Naive thymus-derived CD4-positive, alpha-beta T cell (primary cell): ENCODE measurements around the gene CCDC9B. TPM values are rescaled to one million over a fixed set of nuclear protein-coding genes. Genes with fewer than 3 reads are reported as not detected.

Experiments
- ATAC-seq: fragments of 150-1000 bp; cut with Tn5 transposase; 2 replicates; pipeline ENCODE4 v1.10.0; 2021; ENCODE audit warnings: mild to moderate bottlenecking, moderate library complexity
- CTCF ChIA-PET: fragments of 350-600 bp; sonication (Branson Sonifier 250); formaldehyde crosslinking; loops from one replicate; lab custom pipeline; 2021; ENCODE audit warnings: antibody characterized with exemption; lab: Charles Lee
- POLR2A ChIA-PET: fragments of 350-600 bp; sonication (Branson Sonifier 250); formaldehyde crosslinking; loops from one replicate; lab custom pipeline; 2021; ENCODE audit warnings: antibody characterized with exemption, inconsistent platforms; lab: Charles Lee
- DNase-seq, 9 donors: peaks; one replicate each; pipeline versions ENCODE4 v3.0.0 to v3.0.0-alpha.2; 2020 to 2022; ENCODE audit warnings: mixed read lengths in 1 of 9
- H3K27ac ChIP-seq: one replicate; pipeline ENCODE4 v1.7.0; 2013; ENCODE audit warnings: mild to moderate bottlenecking, low read depth, low read length, moderate library complexity
- H3K27me3 ChIP-seq, 2 donors: one replicate each; pipeline ENCODE4 v1.7.0; 2013; ENCODE audit warnings: low read length in 2 of 2, mild to moderate bottlenecking in 2 of 2, moderate library complexity in 2 of 2; ENCODE audit not compliant: control insufficient read depth in 2 of 2, insufficient read depth in 2 of 2
- H3K36me3 ChIP-seq, 3 experiments: 1 replicate in 2 of 3; 2 replicates in 1 of 3; pipeline ENCODE4 v1.7.0; 2013; ENCODE audit warnings: low read length in 3 of 3, mild to moderate bottlenecking in 3 of 3, moderate library complexity in 1 of 3; ENCODE audit not compliant: insufficient read depth in 3 of 3, control insufficient read depth in 2 of 3
- H3K4me1 ChIP-seq, 2 donors: one replicate each; pipeline ENCODE4 v1.7.0; 2013; ENCODE audit warnings: low read length in 2 of 2, mild to moderate bottlenecking in 2 of 2, moderate library complexity in 1 of 2; ENCODE audit not compliant: control insufficient read depth in 2 of 2, insufficient read depth in 2 of 2
- H3K4me3 ChIP-seq: 2 replicates; pipeline ENCODE4 v1.7.0; 2013; ENCODE audit warnings: mild to moderate bottlenecking, low read length
- H3K9me3 ChIP-seq, 3 experiments: 1 replicate in 2 of 3; 2 replicates in 1 of 3; pipeline ENCODE4 v1.7.0; 2013; ENCODE audit warnings: low read length in 3 of 3; ENCODE audit not compliant: control insufficient read depth in 2 of 3
- H3K27ac Mint-ChIP-seq, 9 donors: one replicate each; pipeline ENCODE4 v1.8.0; 2020 to 2022; ENCODE audit warnings: mixed read lengths in 9 of 9, mild to moderate bottlenecking in 8 of 9, moderate library complexity in 5 of 9, inconsistent platforms in 2 of 9
- H3K27me3 Mint-ChIP-seq, 5 donors: one replicate each; pipeline ENCODE4 v1.8.0; 2021 to 2022; ENCODE audit warnings: mixed read lengths in 5 of 5, mild to moderate bottlenecking in 1 of 5
- H3K36me3 Mint-ChIP-seq, 5 donors: one replicate each; pipeline ENCODE4 v1.8.0; 2020 to 2022; ENCODE audit warnings: mixed read lengths in 5 of 5, mild to moderate bottlenecking in 3 of 5, inconsistent platforms in 1 of 5
- H3K4me1 Mint-ChIP-seq, 7 donors: one replicate each; pipeline ENCODE4 v1.8.0; 2020 to 2022; ENCODE audit warnings: mixed read lengths in 7 of 7, mild to moderate bottlenecking in 3 of 7, inconsistent platforms in 1 of 7
- H3K4me3 Mint-ChIP-seq, 10 donors: one replicate each; pipeline ENCODE4 v1.8.0; 2020 to 2022; ENCODE audit warnings: mild to moderate bottlenecking in 10 of 10, mixed read lengths in 10 of 10, moderate library complexity in 6 of 10, inconsistent platforms in 2 of 10
- H3K9me3 Mint-ChIP-seq, 11 donors: one replicate each; pipeline ENCODE4 v1.8.0; 2020 to 2022; ENCODE audit warnings: mixed read lengths in 11 of 11, mild to moderate bottlenecking in 4 of 11, inconsistent platforms in 1 of 11, moderate library complexity in 1 of 11
- intact Hi-C, 2 donors: fragments of 100-400 bp; cut with micrococcal nuclease; formaldehyde crosslinking; loops; one replicate each; pipeline ENCODE4 v1.15.1; 2023
- polyA plus RNA-seq, 2 donors: library from polyadenylated mRNA; unstranded; fragments of 300-500 nt; fragmentation: Illumina TruSeq; gene quantifications; one replicate each; pipeline ENCODE4 v1.2.3, GENCODE V29; 2021
- total RNA-seq, 6 experiments: library from RNA in 5 of 6; stranded (reverse) in 5 of 6; gene quantifications; 1 replicate in 5 of 6; 2 replicates in 1 of 6; pipeline ENCODE4 v1.2.3 and lab custom pipeline; 2021 to 2026

Gene CCDC9B
- total and polyA plus RNA-seq, 7 experiments from 2014 or later, result 0.07 to 2.7 (median 1.4) TPM

DNA sequence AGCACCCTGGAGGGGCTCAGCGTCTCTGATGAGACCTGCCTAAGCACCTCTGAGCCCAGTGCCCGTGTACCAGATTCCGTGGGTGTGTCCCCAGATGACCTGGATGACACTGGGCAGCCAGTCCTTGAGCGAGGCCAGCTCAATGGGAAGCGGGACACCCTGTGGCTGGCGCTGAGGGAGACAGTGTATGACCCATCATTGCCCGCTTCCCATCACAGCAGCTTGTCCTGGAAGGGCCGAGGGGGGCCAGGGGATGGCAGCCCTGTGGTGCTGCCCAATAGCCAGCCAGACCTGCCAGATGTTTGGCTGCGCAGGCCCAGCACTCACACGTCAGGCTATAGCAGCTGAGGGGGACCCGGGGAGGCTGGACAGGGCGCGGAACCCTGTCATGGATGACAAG, 29.2 kb upstream of the CCDC9B start:
- Mint-ChIP-seq H3K4me1 (peaks cover 14 to 28% (median 25%) of the 10 kb centered on the region in 7 donors), H3K27ac (no peak overlapping the region), H3K9me3 (no peaks in the 10 kb centered on the region), H3K36me3 (no peaks in the 10 kb centered on the region), H3K27me3 (peaks cover 0 to 16% (median 0%) of the 10 kb centered on the region in 5 donors), H3K4me3 (no peak overlapping the region)
- Histone ChIP-seq H3K36me3 (no peaks in the 10 kb centered on the region), H3K4me1 (peaks cover 19 to 24% of the 10 kb centered on the region in 2 donors), H3K4me3 (no peak overlapping the region), H3K27me3 (no peaks in the 10 kb centered on the region), H3K9me3 (no peaks in the 10 kb centered on the region), H3K27ac (no peak overlapping the region)
- POLR2A ChIA-PET, result interaction anchor here (2.2 kb wide), 1 partner anchor 13 kb away, joined by 8 read pairs; the partner anchor contains the start of gene KNSTRN
- no peak for DNase-seq
- CTCF ChIA-PET, result interaction anchor here (1.1 to 3.8 kb wide), 5 partner anchors 9 to 60 kb away, joined by 4 to 17 read pairs (median 5); partner anchors contain the start of gene KNSTRN
- no peak for ATAC-seq
- intact Hi-C loops, result loop anchor here in 1 of 2 donors (2.0 kb wide), 2 partner anchors 35 to 61 kb away; partner anchors contain the start of gene IVD

DNA sequence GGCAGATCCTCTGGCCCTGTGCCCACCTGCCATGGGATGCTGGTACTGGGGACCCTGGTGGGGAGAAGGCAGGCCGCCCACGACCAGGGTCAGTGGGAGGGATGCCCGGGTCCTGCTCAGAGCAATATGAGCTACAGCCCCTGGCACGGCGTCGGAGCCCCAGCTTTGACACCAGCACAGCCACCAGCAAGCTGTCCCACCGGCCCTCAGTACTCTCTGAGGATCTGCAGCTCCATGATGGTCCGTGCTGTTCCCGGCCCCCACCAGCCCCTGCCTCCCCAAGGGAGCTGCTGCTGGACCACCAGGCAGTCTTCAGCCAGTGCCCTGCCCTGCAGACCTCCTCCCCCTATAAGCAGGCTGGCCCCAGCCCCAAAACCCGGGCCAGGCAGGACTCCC, 28.7 kb upstream of the CCDC9B start:
- CTCF ChIA-PET, result interaction anchor here (0.5 to 3.8 kb wide), 7 partner anchors 9 to 59 kb away, joined by 3 to 17 read pairs (median 5); partner anchors contain the start of gene KNSTRN
- no peaks in the 10 kb centered on the region for H3K36me3 ChIP-seq
- no peaks in the 10 kb centered on the region for H3K9me3 Mint-ChIP-seq
- no peaks in the 10 kb centered on the region for H3K36me3 Mint-ChIP-seq
- H3K4me3 Mint-ChIP-seq, result peak overlapping the region in 4 of 10 donors; percentile 26 to 42 (median 34)
- intact Hi-C loops, result loop anchor here in 1 of 2 donors (2.0 kb wide), 2 partner anchors 35 to 61 kb away; partner anchors contain the start of gene IVD
- H3K4me1 Mint-ChIP-seq, result peaks cover 14 to 28% (median 25%) of the 10 kb centered on the region in 7 donors
- H3K27me3 ChIP-seq, result no peaks in the 10 kb centered on the region
- no peak overlapping the region for H3K4me3 ChIP-seq
- H3K27ac Mint-ChIP-seq, result peak overlapping the region in 5 of 9 donors; percentile 36 to 85 (median 52)
- DNase-seq (no peak), ATAC-seq (no peak)
- peaks cover 0 to 16% (median 0%) of the 10 kb centered on the region in 5 donors for H3K27me3 Mint-ChIP-seq
- H3K4me1 ChIP-seq, result peaks cover 19 to 24% of the 10 kb centered on the region in 2 donors
- POLR2A ChIA-PET, result interaction anchor here (0.9 to 2.2 kb wide), 3 partner anchors 10 to 36 kb away, joined by 3 to 8 read pairs (median 3); partner anchors contain the start of genes IVD and KNSTRN
- H3K27ac ChIP-seq, result no peak overlapping the region
- H3K9me3 ChIP-seq, result no peaks in the 10 kb centered on the region

DNA sequence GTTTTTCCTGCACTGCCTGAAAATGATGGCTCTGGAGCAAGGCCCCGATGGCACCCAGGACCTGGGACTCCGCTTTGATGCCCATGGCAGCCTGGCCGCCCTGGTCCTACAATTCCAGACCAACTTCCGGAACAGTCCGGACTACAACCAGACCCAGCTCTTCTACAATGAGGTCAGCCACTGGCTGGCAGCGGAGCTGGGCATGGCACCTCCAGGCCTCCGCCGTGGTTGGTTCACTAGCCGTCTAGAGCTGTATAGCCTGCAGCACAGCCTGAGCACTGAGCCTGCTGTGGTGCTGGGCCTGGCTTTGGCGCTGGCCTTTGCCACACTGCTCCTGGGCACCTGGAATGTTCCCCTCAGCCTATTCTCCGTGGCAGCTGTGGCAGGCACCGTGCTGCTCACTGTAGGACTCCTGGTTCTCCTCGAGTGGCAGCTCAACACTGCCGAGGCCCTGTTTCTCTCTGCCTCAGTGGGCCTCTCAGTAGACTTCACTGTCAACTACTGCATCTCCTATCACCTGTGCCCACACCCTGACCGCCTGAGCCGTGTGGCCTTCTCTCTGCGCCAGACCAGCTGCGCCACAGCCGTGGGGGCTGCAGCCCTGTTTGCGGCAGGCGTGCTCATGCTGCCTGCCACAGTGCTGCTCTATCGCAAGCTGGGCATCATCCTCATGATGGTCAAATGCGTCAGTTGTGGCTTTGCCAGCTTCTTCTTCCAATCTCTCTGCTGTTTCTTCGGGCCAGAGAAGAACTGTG, 28.2 kb upstream of the CCDC9B start:
- peak overlapping the region; percentile 25 to 68 (median 41) for H3K4me3 Mint-ChIP-seq
- Histone ChIP-seq H3K4me3 (no peak overlapping the region), H3K4me1 (peaks cover 19 to 24% of the 10 kb centered on the region in 2 donors), H3K27me3 (no peaks in the 10 kb centered on the region), H3K27ac (no peak overlapping the region), H3K36me3 (no peaks in the 10 kb centered on the region), H3K9me3 (no peaks in the 10 kb centered on the region)
- peaks cover 0 to 16% (median 0%) of the 10 kb centered on the region in 5 donors for H3K27me3 Mint-ChIP-seq
- peaks cover 14 to 28% (median 25%) of the 10 kb centered on the region in 7 donors for H3K4me1 Mint-ChIP-seq
- intact Hi-C loops, result loop anchor here (1.0 to 2.0 kb wide), 10 partner anchors 11 to 138 kb away; partner anchors contain the start of genes DISP2 (in 2 of the 2), IVD (in 2 of the 2), KNSTRN (in 2 of the 2) and INAFM2 (in 1 of the 2)
- H3K27ac Mint-ChIP-seq, result peak overlapping the region in 6 of 9 donors; percentile 34 to 85 (median 50)
- ATAC-seq, result no peak
- no peaks in the 10 kb centered on the region for H3K36me3 Mint-ChIP-seq
- no peaks in the 10 kb centered on the region for H3K9me3 Mint-ChIP-seq
- CTCF ChIA-PET, result interaction anchor here (0.5 to 3.8 kb wide), 10 partner anchors 8 to 123 kb away, joined by 3 to 17 read pairs (median 5); partner anchors contain the start of gene KNSTRN
- POLR2A ChIA-PET, result interaction anchor here (0.6 to 2.2 kb wide), 6 partner anchors 10 to 174 kb away, joined by 3 to 8 read pairs (median 3); partner anchors contain the start of genes BAHD1, IVD and KNSTRN
- no peak for DNase-seq

DNA sequence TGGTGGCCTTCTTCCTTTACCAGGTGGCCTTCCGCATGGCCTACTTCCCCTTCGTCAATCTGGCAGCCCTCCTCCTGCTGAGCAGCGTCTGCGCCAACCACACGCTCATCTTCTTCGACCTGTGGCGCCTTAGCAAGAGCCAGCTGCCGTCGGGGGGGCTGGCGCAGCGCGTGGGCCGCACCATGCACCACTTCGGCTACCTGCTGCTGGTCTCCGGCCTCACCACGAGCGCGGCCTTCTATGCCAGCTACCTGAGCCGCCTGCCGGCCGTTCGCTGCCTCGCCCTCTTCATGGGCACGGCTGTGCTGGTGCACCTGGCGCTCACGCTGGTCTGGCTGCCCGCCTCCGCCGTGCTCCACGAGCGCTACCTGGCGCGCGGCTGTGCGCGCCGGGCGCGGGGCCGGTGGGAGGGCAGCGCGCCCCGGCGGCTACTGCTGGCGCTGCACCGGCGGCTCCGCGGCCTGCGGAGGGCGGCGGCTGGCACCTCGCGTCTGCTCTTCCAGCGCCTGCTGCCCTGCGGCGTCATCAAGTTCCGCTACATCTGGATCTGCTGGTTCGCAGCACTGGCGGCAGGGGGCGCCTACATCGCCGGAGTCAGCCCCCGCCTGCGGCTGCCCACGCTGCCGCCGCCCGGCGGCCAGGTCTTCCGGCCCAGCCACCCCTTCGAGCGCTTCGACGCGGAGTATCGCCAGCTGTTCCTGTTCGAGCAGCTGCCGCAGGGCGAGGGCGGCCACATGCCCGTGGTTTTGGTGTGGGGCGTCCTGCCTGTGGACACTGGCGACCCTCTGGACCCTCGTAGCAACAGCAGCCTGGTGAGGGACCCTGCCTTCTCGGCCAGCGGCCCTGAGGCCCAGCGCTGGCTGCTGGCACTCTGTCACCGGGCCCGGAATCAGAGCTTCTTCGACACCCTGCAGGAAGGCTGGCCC, 27.2 kb upstream of the CCDC9B start:
- peaks cover 14 to 33% (median 26%) of the 10 kb centered on the region in 7 donors for H3K4me1 Mint-ChIP-seq
- H3K4me3 Mint-ChIP-seq, result peak overlapping the region; percentile 80 to 91 (median 85)
- peak overlapping the region in 8 of 9 donors; percentile 45 to 91 (median 79) for H3K27ac Mint-ChIP-seq
- peaks cover 0 to 1% (median 0%) of the 10 kb centered on the region in 11 donors for H3K9me3 Mint-ChIP-seq
- Histone ChIP-seq H3K4me1 (peaks cover 19 to 24% of the 10 kb centered on the region in 2 donors), H3K27me3 (no peaks in the 10 kb centered on the region), H3K9me3 (no peaks in the 10 kb centered on the region), H3K27ac (no peak overlapping the region), H3K36me3 (no peaks in the 10 kb centered on the region), H3K4me3 (peak overlapping the region; percentile 59)
- CTCF ChIA-PET, result interaction anchor here (0.9 to 3.8 kb wide), 10 partner anchors 7 to 60 kb away, joined by 3 to 17 read pairs (median 4); partner anchors contain the start of gene PLCB2
- no peaks in the 10 kb centered on the region for H3K36me3 Mint-ChIP-seq
- ATAC-seq (peak; percentile 98), DNase-seq (peak; percentile 82 to 89 (median 86))
- POLR2A ChIA-PET, result interaction anchor here (0.6 to 2.2 kb wide), 11 partner anchors 11 to 175 kb away, joined by 3 to 8 read pairs (median 3); partner anchors contain the start of genes BAHD1, INAFM2, IVD and KNSTRN
- H3K27me3 Mint-ChIP-seq, result peaks cover 0 to 16% (median 0%) of the 10 kb centered on the region in 5 donors
- intact Hi-C loops, result loop anchor here (1.0 to 2.0 kb wide), 10 partner anchors 10 to 139 kb away; partner anchors contain the start of genes DISP2 (in 2 of the 2), IVD (in 2 of the 2), KNSTRN (in 2 of the 2) and INAFM2 (in 1 of the 2)

DNA sequence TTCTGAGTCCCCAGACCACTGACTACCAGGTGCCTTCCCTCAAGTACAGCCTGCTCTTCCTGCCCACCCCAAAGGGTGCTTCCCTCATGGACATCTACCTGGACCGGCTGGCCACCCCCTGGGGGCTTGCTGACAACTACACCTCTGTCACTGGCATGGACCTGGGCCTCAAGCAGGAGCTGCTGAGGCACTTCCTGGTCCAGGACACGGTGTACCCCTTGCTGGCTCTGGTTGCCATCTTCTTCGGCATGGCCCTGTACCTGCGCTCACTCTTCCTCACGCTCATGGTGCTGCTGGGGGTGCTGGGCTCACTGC, 26.6 kb upstream of the CCDC9B start:
- Histone ChIP-seq H3K27ac (no peak overlapping the region), H3K27me3 (no peaks in the 10 kb centered on the region), H3K4me1 (peaks cover 19 to 24% of the 10 kb centered on the region in 2 donors), H3K36me3 (no peaks in the 10 kb centered on the region), H3K4me3 (peak overlapping the region; percentile 59), H3K9me3 (no peaks in the 10 kb centered on the region)
- intact Hi-C loops, result no loop called here
- Mint-ChIP-seq H3K9me3 (peaks cover 0 to 1% (median 0%) of the 10 kb centered on the region in 11 donors), H3K4me1 (peaks cover 14 to 38% (median 28%) of the 10 kb centered on the region in 7 donors), H3K27me3 (peaks cover 0 to 16% (median 0%) of the 10 kb centered on the region in 5 donors), H3K27ac (peak overlapping the region in 8 of 9 donors; percentile 65 to 91 (median 79)), H3K36me3 (peaks cover 0 to 5% (median 4%) of the 10 kb centered on the region in 5 donors), H3K4me3 (peak overlapping the region; percentile 80 to 91 (median 85))
- ChIA-PET POLR2A (interaction anchor here (0.9 to 1.7 kb wide), 6 partner anchors 11 to 74 kb away, joined by 3 to 5 read pairs (median 4); partner anchors contain the start of genes BAHD1, INAFM2 and KNSTRN), CTCF (interaction anchor here (0.9 to 3.8 kb wide), 6 partner anchors 23 to 59 kb away, joined by 3 to 17 read pairs (median 4); partner anchors contain the start of gene PLCB2)
- no peak for DNase-seq
- no peak for ATAC-seq
